Heart right ventricle (tissue), 16 donors: Measurements from ENCODE around the gene DYNLL2. TPM values are rescaled to one million over a fixed set of nuclear protein-coding genes. Genes with fewer than 3 reads are reported as not detected.
"Not testable (repeated sequence)": the region's sequence is repeated elsewhere in the genome, so short reads cannot be mapped to it uniquely, and the experiment has no call there.

Source experiments
- ATAC-seq, 8 donors: fragments of 200-7000 bp; cut with Tn5 transposase; one replicate each; pipeline ENCODE4 v1.9.1; 2020; ENCODE audit warnings: mild to moderate bottlenecking in 8 of 8, moderate library complexity in 8 of 8, moderate number of reproducible peaks in 1 of 8
- DNase-seq, 2 donors: peaks; one replicate each; pipeline ENCODE4 v3.0.0-alpha.2; 2020
- H3K27ac ChIP-seq, 10 donors: fragments of 200-600 bp; sonication (generic) in 2 of 10; one replicate each; pipeline versions ENCODE4 v1.5.0 to v1.8.0; 2020 to 2022; ENCODE audit warnings: mild to moderate bottlenecking in 3 of 10
- H3K27me3 ChIP-seq, 7 donors: fragments of 200-600 bp; one replicate each; pipeline ENCODE4 v1.8.0; 2021 to 2022; ENCODE audit warnings: mild to moderate bottlenecking in 2 of 7
- H3K36me3 ChIP-seq, 9 donors: fragments of 200-600 bp; sonication (generic) in 1 of 9; one replicate each; pipeline versions ENCODE4 v1.5.0 to v1.8.0; 2020 to 2022; ENCODE audit warnings: mild to moderate bottlenecking in 2 of 9
- H3K4me1 ChIP-seq, 9 donors: fragments of 200-600 bp; sonication (generic) in 1 of 9; one replicate each; pipeline versions ENCODE4 v1.5.0 to v1.8.0; 2020 to 2022; ENCODE audit warnings: mild to moderate bottlenecking in 4 of 9
- H3K4me3 ChIP-seq, 10 donors: fragments of 200-600 bp; sonication (generic) in 2 of 10; one replicate each; pipeline versions ENCODE4 v1.5.0 to v1.8.0; 2020 to 2022; ENCODE audit warnings: mild to moderate bottlenecking in 7 of 10, moderate library complexity in 2 of 10
- H3K9me3 ChIP-seq, 11 donors: fragments of 200-600 bp in 10 of 11; sonication (generic) in 2 of 11; one replicate each; pipeline versions ENCODE4 v1.5.0 to v1.8.0; 2013 to 2022; ENCODE audit warnings: mild to moderate bottlenecking in 2 of 11, control low read depth in 1 of 11, moderate library complexity in 1 of 11
- CTCF ChIP-seq, 9 donors: fragments of 200-600 bp; sonication (generic) in 2 of 9; IDR thresholded peaks; one replicate each; pipeline versions ENCODE4 v1.5.0 to v1.8.0; 2021 to 2022; ENCODE audit warnings: antibody characterized with exemption in 9 of 9, mild to moderate bottlenecking in 5 of 9, moderate library complexity in 1 of 9
- WGBS, 2 donors: extraction: QIAGEN DNeasy Blood & Tissue Kit; methylation state at CpG; one replicate each; pipeline ENCODE4 v1.1.7; 2013; ENCODE audit warnings: inconsistent platforms in 1 of 2; 5-methylcytosine and 5-hydroxymethylcytosine counted together
- intact Hi-C, 10 donors: fragments of 100-400 bp; cut with DNase I; formaldehyde crosslinking; loops; one replicate each; pipeline versions ENCODE4 v1.11.1 to v1.14.2; 2022
- polyA plus RNA-seq, 2 donors: library from polyadenylated mRNA; stranded (reverse); fragments of 200-250 nt; gene quantifications; one replicate each; pipeline ENCODE4 v1.2.3, GENCODE V29; 2013
- total RNA-seq, 10 donors: library from RNA; stranded (reverse); fragmentation: NEBNext Ultra II Directional in 3 of 10; extraction: Animal tissue kit (Norgen Biotek cat#: 25700) in 3 of 10; gene quantifications; one replicate each; pipeline versions ENCODE4 v1.2.1 to v1.2.4, GENCODE V29; 2021 to 2023
- donor health status: Arrhythmogenic right ventricular cardiomyopathy.
- donor health status: ischemic (EF 13 %, LVEDD 7.1; RV severe dilation, severe dysfunction).
- donor health status: healthy with polysubstance abuse.
- donor health status: DM: no; HTN: yes; CAD: no.
- donor health status: DM: no; HTN: no; CAD: no.
- donor health status: ischemic (EF 25% LVEDD 6.9; RV normal size, moderate dysfunction).
- donor health status: ischemic (EF 25% LVEDD 5.7; RV mildly dilated, moderate dysfunction).
- donor health status: healthy.
- donor health status: DM: yes; HTN: yes; CAD: no.
- donor health status: Ischemic cardiomyopathy.
- donor health status: ischemic (EF 35%, LVEDD 5.7; RV mildly dilated, moderate dysfunction).
- donor health status: nonischemic (EF 11% LVEDD 7.7; RV severe dilation, severe dysfunction).
- donor health status: DM: yes; HTN: yes; CAD: no.
- donor health status: PGD.
- donor health status: ischemic (EF 29% LVEDD 5.4; RV normal size, mild dysfunction).
- donor health status: nonischemic (EF 23%, LVEDD 6.1; RV moderate dilation, normal function).

DYNLL2 gene
- total and polyA plus RNA-seq, 12 donors, result 45.3 to 105 (median 79.6) TPM

GRCh38 chr17:58043221-58044181 is 39.7 kb upstream of the DYNLL2 start:
- intact Hi-C loops, result no loop called here
- TF ChIP-seq CTCF (IDR thresholded peaks at IDR 0.05), result no peak
- no peak for ATAC-seq
- Histone ChIP-seq H3K27ac (no peak overlapping the region), H3K36me3 (no peaks in the 10 kb centered on the region), H3K4me3 (no peak overlapping the region), H3K27me3 (peaks cover 0 to 15% (median under 1%) of the 10 kb centered on the region in 7 donors), H3K9me3 (no peaks in the 10 kb centered on the region), H3K4me1 (peaks cover 0 to 12% (median 0%) of the 10 kb centered on the region in 9 donors)
- WGBS, 2 donors, result 89 to 93% methylated on average over 5 of the region's 5 CpGs
- no peak for DNase-seq

GRCh38 chr17:58044256-58044655 is 39.0 kb upstream of the DYNLL2 start:
- H3K4me3 ChIP-seq, DNase-seq, H3K36me3 ChIP-seq, H3K27ac ChIP-seq, intact Hi-C loops, H3K9me3 ChIP-seq, ATAC-seq: not testable (repeated sequence)
- WGBS, 2 donors, result 85 to 92% methylated on average over 6 of the region's 6 CpGs
- peaks cover 0 to 12% (median 0%) of the 10 kb centered on the region in 9 donors for H3K4me1 ChIP-seq
- H3K27me3 ChIP-seq, result peaks cover 0 to 15% (median 0%) of the 10 kb centered on the region in 7 donors

- Histone ChIP-seq H3K27me3 (peaks cover 0 to 16% (median 0%) of the 10 kb centered on the region in 7 donors), H3K4me3 (no peak overlapping the region), H3K36me3 (no peaks in the 10 kb centered on the region), H3K27ac (peak overlapping the region in 4 of 10 donors; percentile 4 to 53 (median 32)), H3K4me1 (peaks cover 0 to 12% (median 0%) of the 10 kb centered on the region in 9 donors), H3K9me3 (no peaks in the 10 kb centered on the region)
- WGBS, 2 donors, result 28 to 42% methylated on average over 18 of the region's 18 CpGs
- ATAC-seq (peak; percentile 42 to 90 (median 84)), DNase-seq (peak; percentile 21 to 38)
- intact Hi-C loops, result no loop called here
- TF ChIP-seq CTCF (IDR thresholded peaks at IDR 0.05), result no peak
Measured at GRCh38 chr17:58046239-58047094, 36.8 kb upstream of the DYNLL2 start.

GRCh38 chr17:58047376-58048150 is 35.7 kb upstream of the DYNLL2 start:
- Histone ChIP-seq H3K9me3 (no peaks in the 10 kb centered on the region), H3K36me3 (no peaks in the 10 kb centered on the region), H3K27ac (peak overlapping the region in 1 of 10 donors; percentile 4), H3K4me3 (no peak overlapping the region), H3K27me3 (peaks cover 0 to 16% (median 0%) of the 10 kb centered on the region in 7 donors), H3K4me1 (peaks cover 0 to 12% (median 0%) of the 10 kb centered on the region in 9 donors)
- ATAC-seq (no peak), DNase-seq (no peak)
- 68 to 70% methylated on average over 4 of the region's 4 CpGs for WGBS, 2 donors
- intact Hi-C loops, result no loop called here
- no peak for TF ChIP-seq CTCF (IDR thresholded peaks at IDR 0.05)
